ENCODE data around the gene KCNJ4.

The KCNJ4 gene

GRCh38 chr22:38455076-38455529 lies at the start of gene KCNJ4:
Gene KCNJ4, minus strand, starts transcription at chr22:38455199. Its CDS starts 27,067 bp downstream, at chr22:38428132.
- peak within 1 kb of the TSS; percentile 73 to 77 for H3K4me3 Mint-ChIP-seq
- no peaks in the 10 kb centered on the region for H3K9me3 Mint-ChIP-seq
- ATAC-seq = peak; percentile 17
- H3K27ac Mint-ChIP-seq = no peak within 1 kb of the TSS
- peaks cover 88% of the 10 kb centered on the region for H3K27me3 Mint-ChIP-seq
- no peak for DNase-seq
- peaks cover 19% of the 10 kb centered on the region for H3K4me1 Mint-ChIP-seq

- no peak for DNase-seq
- Mint-ChIP-seq H3K27ac (peak overlapping the region in 1 of 2 donors; percentile 28), H3K9me3 (peaks cover 0 to 2% of the 10 kb centered on the region in 2 donors), H3K4me3 (peak overlapping the region; percentile 89 to 100), H3K4me1 (peaks cover 79% of the 10 kb centered on the region), H3K27me3 (no peaks in the 10 kb centered on the region)
- ATAC-seq = no peak
Observed at GRCh38 chr22:38503021-38503420, 48.0 kb upstream of the KCNJ4 start.

- H3K9me3 Mint-ChIP-seq = no peaks in the 10 kb centered on the region
- H3K27ac Mint-ChIP-seq = peak overlapping the region in 1 of 2 donors; percentile 76
- no peaks in the 10 kb centered on the region for H3K27me3 Mint-ChIP-seq
- DNase-seq (no peak), ATAC-seq (no peak)
- H3K4me3 Mint-ChIP-seq = peak overlapping the region; percentile 89 to 100
- H3K4me1 Mint-ChIP-seq = peaks cover 72% of the 10 kb centered on the region
Observed at GRCh38 chr22:38501797-38502672, 47.0 kb upstream of the KCNJ4 start.

- Mint-ChIP-seq H3K4me1 (peaks cover 76% of the 10 kb centered on the region), H3K4me3 (peak overlapping the region in 1 of 2 donors; percentile 45), H3K9me3 (no peaks in the 10 kb centered on the region), H3K27me3 (no peaks in the 10 kb centered on the region), H3K27ac (no peak overlapping the region)
- DNase-seq = no peak
- ATAC-seq = peak; percentile 42
Observed at GRCh38 chr22:38497869-38498268, 42.9 kb upstream of the KCNJ4 start.

GRCh38 chr22:38494939-38495338 lies 39.9 kb upstream of the KCNJ4 start:
- Mint-ChIP-seq H3K4me1 (peaks cover 75% of the 10 kb centered on the region), H3K27ac (no peak overlapping the region), H3K27me3 (no peaks in the 10 kb centered on the region), H3K9me3 (no peaks in the 10 kb centered on the region), H3K4me3 (no peak overlapping the region)
- no peak for DNase-seq
- no peak for ATAC-seq

- Mint-ChIP-seq H3K27me3 (no peaks in the 10 kb centered on the region), H3K27ac (no peak overlapping the region), H3K9me3 (no peaks in the 10 kb centered on the region), H3K4me3 (no peak overlapping the region), H3K4me1 (peaks cover 75% of the 10 kb centered on the region)
- no peak for DNase-seq
- ATAC-seq = no peak
Observed at GRCh38 chr22:38494498-38494897, 39.5 kb upstream of the KCNJ4 start.

GRCh38 chr22:38491707-38492348 lies 36.8 kb upstream of the KCNJ4 start:
- Mint-ChIP-seq H3K4me1 (peaks cover 81% of the 10 kb centered on the region), H3K9me3 (no peaks in the 10 kb centered on the region), H3K4me3 (no peak overlapping the region), H3K27ac (peak overlapping the region in 1 of 2 donors; percentile 53), H3K27me3 (no peaks in the 10 kb centered on the region)
- no peak for ATAC-seq
- no peak for DNase-seq

GRCh38 chr22:38490915-38491314 lies 35.9 kb upstream of the KCNJ4 start:
- Mint-ChIP-seq H3K9me3 (no peaks in the 10 kb centered on the region), H3K27ac (peak overlapping the region; percentile 84 to 90), H3K4me3 (no peak overlapping the region), H3K27me3 (no peaks in the 10 kb centered on the region), H3K4me1 (peaks cover 89% of the 10 kb centered on the region)
- DNase-seq = no peak
- no peak for ATAC-seq

GRCh38 chr22:38490475-38490874 lies 35.5 kb upstream of the KCNJ4 start:
- no peaks in the 10 kb centered on the region for H3K27me3 Mint-ChIP-seq
- H3K9me3 Mint-ChIP-seq = no peaks in the 10 kb centered on the region
- no peak overlapping the region for H3K4me3 Mint-ChIP-seq
- H3K4me1 Mint-ChIP-seq = peaks cover 89% of the 10 kb centered on the region
- DNase-seq (no peak), ATAC-seq (peak; percentile 41)
- H3K27ac Mint-ChIP-seq = peak overlapping the region; percentile 84 to 90

GRCh38 chr22:38489561-38490145 lies 34.7 kb upstream of the KCNJ4 start:
- Mint-ChIP-seq H3K4me3 (no peak overlapping the region), H3K4me1 (peaks cover 81% of the 10 kb centered on the region), H3K27me3 (no peaks in the 10 kb centered on the region), H3K27ac (peak overlapping the region; percentile 1 to 69), H3K9me3 (no peaks in the 10 kb centered on the region)
- no peak for ATAC-seq
- DNase-seq = no peak

- peaks cover 80% of the 10 kb centered on the region for H3K4me1 Mint-ChIP-seq
- no peak overlapping the region for H3K27ac Mint-ChIP-seq
- no peaks in the 10 kb centered on the region for H3K27me3 Mint-ChIP-seq
- DNase-seq (no peak), ATAC-seq (no peak)
- no peaks in the 10 kb centered on the region for H3K9me3 Mint-ChIP-seq
- H3K4me3 Mint-ChIP-seq = no peak overlapping the region
Observed at GRCh38 chr22:38489142-38489541, 34.1 kb upstream of the KCNJ4 start.

- no peaks in the 10 kb centered on the region for H3K27me3 Mint-ChIP-seq
- ATAC-seq (peak; percentile 18), DNase-seq (no peak)
- peaks cover 70% of the 10 kb centered on the region for H3K4me1 Mint-ChIP-seq
- H3K9me3 Mint-ChIP-seq = no peaks in the 10 kb centered on the region
- peak overlapping the region in 1 of 2 donors; percentile 20 for H3K27ac Mint-ChIP-seq
- H3K4me3 Mint-ChIP-seq = no peak overlapping the region
Observed at GRCh38 chr22:38487946-38488345, 32.9 kb upstream of the KCNJ4 start.

- ATAC-seq (peak; percentile 42), DNase-seq (no peak)
- H3K9me3 Mint-ChIP-seq = no peaks in the 10 kb centered on the region
- no peaks in the 10 kb centered on the region for H3K27me3 Mint-ChIP-seq
- no peak overlapping the region for H3K4me3 Mint-ChIP-seq
- peaks cover 53% of the 10 kb centered on the region for H3K4me1 Mint-ChIP-seq
- H3K27ac Mint-ChIP-seq = no peak overlapping the region
Observed at GRCh38 chr22:38485783-38486182, 30.8 kb upstream of the KCNJ4 start.

GRCh38 chr22:38484244-38484643 lies 29.2 kb upstream of the KCNJ4 start:
- Mint-ChIP-seq H3K4me1 (peaks cover 38% of the 10 kb centered on the region), H3K27me3 (no peaks in the 10 kb centered on the region), H3K4me3 (no peak overlapping the region), H3K9me3 (no peaks in the 10 kb centered on the region), H3K27ac (peak overlapping the region in 1 of 2 donors; percentile 21)
- ATAC-seq (no peak), DNase-seq (no peak)

- DNase-seq = no peak
- no peak for ATAC-seq
- H3K4me3 Mint-ChIP-seq = no peak overlapping the region
- H3K27me3 Mint-ChIP-seq = no peaks in the 10 kb centered on the region
- peaks cover 23% of the 10 kb centered on the region for H3K4me1 Mint-ChIP-seq
- no peaks in the 10 kb centered on the region for H3K9me3 Mint-ChIP-seq
- H3K27ac Mint-ChIP-seq = no peak overlapping the region
Observed at GRCh38 chr22:38482662-38483308, 27.8 kb upstream of the KCNJ4 start.

Measured in stimulated activated naive CD8-positive, alpha-beta T cell treated with anti-CD3 and anti-CD28 coated beads, Interleukin-15, amount 100 ng/mL, for 72 hours (primary cell).